H1 (cell line): ENCODE data around the gene HS3ST3B1. TPM values are rescaled to one million over a fixed set of nuclear protein-coding genes. Genes with fewer than 3 reads are reported as not detected.

ENCODE experiments used
- HDAC2 ChIP-seq, 2 experiments: fragments of 300-600 bp in 1 of 2; sonication (generic) in 1 of 2; IDR thresholded peaks; 2 replicates each; pipeline ENCODE4 v1.6.1; 2011 to 2012; ENCODE audit warnings: low read depth in 2 of 2, low read length in 2 of 2, mild to moderate bottlenecking in 2 of 2, moderate library complexity in 2 of 2, borderline replicate concordance in 1 of 2, inconsistent platforms in 1 of 2
- polyA plus RNA-seq, 7 experiments: library from polyadenylated mRNA; depleted of rRNA in 3 of 7; stranded (reverse) in 5 of 7; unstranded in 2 of 7; fragments of >200 nt in 5 of 7; fragments of 200-250 nt in 2 of 7; gene quantifications; 1 replicate in 5 of 7; 2 replicates in 1 of 7; 4 replicates in 1 of 7; pipeline versions ENCODE4 v1.2.1 to v1.2.3, GENCODE V29; 2011 to 2013; ENCODE audit warnings: missing spikeins in 2 of 7, mixed read lengths in 2 of 7
- total RNA-seq: library from RNA; stranded (reverse); fragmentation: NEBNext Ultra II Directional; extraction: Animal tissue kit (Norgen Biotek cat#: 25700); gene quantifications from 2 replicates; pipeline ENCODE4 v1.2.1, GENCODE V29; 2021

The HS3ST3B1 gene
- total and polyA plus RNA-seq, 2 of the 8 experiments (the other 6 are each of a cell fraction or from before 2014, with no cell fraction given) = 4.7 to 14.4 TPM

DNA sequence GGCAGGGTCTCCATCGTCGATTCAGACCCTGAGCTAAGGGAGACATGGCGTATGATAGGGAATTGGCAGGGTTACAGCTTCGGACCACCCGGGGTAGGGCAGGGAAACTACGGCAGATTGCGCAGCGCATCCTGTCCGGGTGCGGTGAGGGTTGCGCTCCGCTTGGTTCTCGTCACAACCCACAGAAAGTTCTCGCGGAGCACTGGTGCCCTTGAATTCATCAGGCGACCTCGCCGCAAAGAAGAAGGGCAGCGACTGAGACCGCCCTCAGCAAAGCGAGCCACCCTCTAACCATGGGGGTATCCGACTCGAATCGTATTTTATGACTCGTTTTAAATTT is 1.2 kb downstream of the HS3ST3B1 start (continued):
- no peak for TF ChIP-seq HDAC2 (IDR thresholded peaks at IDR 0.05; ENCODE audit: borderline replicate concordance in 1 of 2, low read depth in 2 of 2, low read length in 2 of 2)
